H9 (cell line): ENCODE measurements around the gene ZFAND3. TPM values are rescaled to one million over a fixed set of nuclear protein-coding genes. Genes with fewer than 3 reads are reported as not detected.

ENCODE experiments used
- DNase-seq: peaks from one replicate; pipeline ENCODE4 v3.0.0-alpha.2; 2017
- H2AFZ ChIP-seq: one replicate; pipeline ENCODE4 v1.6.1; 2013; ENCODE audit warnings: mild to moderate bottlenecking, low read length, control low read depth, moderate library complexity
- H2AK5ac ChIP-seq: 2 replicates; pipeline ENCODE4 v1.6.1; 2013; ENCODE audit warnings: low read length, control low read depth, mixed read lengths; ENCODE audit not compliant: insufficient read length
- H2BK120ac ChIP-seq: one replicate; pipeline ENCODE4 v1.6.1; 2013; ENCODE audit warnings: low read depth, mild to moderate bottlenecking, low read length, control low read depth, inconsistent platforms; ENCODE audit not compliant: poor library complexity, severe bottlenecking
- H2BK12ac ChIP-seq: 2 replicates; pipeline ENCODE4 v1.6.1; 2013; ENCODE audit warnings: low read length, control low read depth, mixed read lengths, low read depth; ENCODE audit not compliant: insufficient read length
- H2BK15ac ChIP-seq: 2 replicates; pipeline ENCODE4 v1.6.1; 2013; ENCODE audit warnings: low read depth, low read length, control low read depth
- H2BK20ac ChIP-seq: one replicate; pipeline ENCODE4 v1.6.1; 2013; ENCODE audit warnings: low read depth, mild to moderate bottlenecking, low read length, control low read depth, inconsistent platforms; ENCODE audit not compliant: poor library complexity, severe bottlenecking
- H2BK5ac ChIP-seq: 2 replicates; pipeline ENCODE4 v1.6.1; 2013; ENCODE audit warnings: low read length, control low read depth, mixed read lengths; ENCODE audit not compliant: insufficient read length
- H3K14ac ChIP-seq: 2 replicates; pipeline ENCODE4 v1.6.1; 2013; ENCODE audit warnings: low read length, control low read depth; ENCODE audit not compliant: insufficient read depth
- H3K18ac ChIP-seq: 2 replicates; pipeline ENCODE4 v1.6.1; 2013; ENCODE audit warnings: low read depth, mild to moderate bottlenecking, mixed read lengths, low read length, control low read depth; ENCODE audit not compliant: insufficient read length
- H3K23ac ChIP-seq: 2 replicates; pipeline ENCODE4 v1.6.1; 2013; ENCODE audit warnings: low read length, control low read depth, mixed read lengths, low read depth; ENCODE audit not compliant: insufficient read length
- H3K23me2 ChIP-seq: 2 replicates; pipeline ENCODE4 v1.6.1; 2013; ENCODE audit warnings: low read depth, mild to moderate bottlenecking, mixed read lengths, low read length, control low read depth; ENCODE audit not compliant: insufficient read length, poor library complexity, severe bottlenecking
- H3K27ac ChIP-seq: 2 replicates; pipeline ENCODE4 v1.5.1; 2013; ENCODE audit warnings: low read length, control low read depth, mixed read lengths, low read depth; ENCODE audit not compliant: insufficient read length
- H3K27me3 ChIP-seq: 2 replicates; pipeline ENCODE4 v1.6.1; 2013; ENCODE audit warnings: low read length, control low read depth, inconsistent platforms; ENCODE audit not compliant: insufficient read depth
- H3K4ac ChIP-seq: 2 replicates; pipeline ENCODE4 v1.6.1; 2013; ENCODE audit warnings: low read depth, mild to moderate bottlenecking, control low read depth, inconsistent platforms, low read length, moderate library complexity
- H3K4me1 ChIP-seq: 2 replicates; pipeline ENCODE4 v1.6.1; 2013; ENCODE audit warnings: low read length, control low read depth, inconsistent platforms; ENCODE audit not compliant: insufficient read depth
- H3K4me2 ChIP-seq: 2 replicates; pipeline ENCODE4 v1.6.1; 2013; ENCODE audit warnings: low read length, control low read depth, mixed read lengths; ENCODE audit not compliant: insufficient read length, insufficient read depth
- H3K56ac ChIP-seq: 2 replicates; pipeline ENCODE4 v1.6.1; 2013; ENCODE audit warnings: low read depth, mild to moderate bottlenecking, mixed read lengths, low read length, control low read depth; ENCODE audit not compliant: insufficient read length
- H3K79me1 ChIP-seq: 2 replicates; pipeline ENCODE4 v1.6.1; 2013; ENCODE audit warnings: low read depth, mild to moderate bottlenecking, moderate library complexity, low read length, control low read depth, inconsistent platforms; ENCODE audit not compliant: insufficient read depth, poor library complexity, severe bottlenecking
- H3K79me2 ChIP-seq: 2 replicates; pipeline ENCODE4 v1.6.1; 2013; ENCODE audit warnings: low read length, control low read depth, inconsistent platforms; ENCODE audit not compliant: insufficient read depth
- H3K9ac ChIP-seq: 2 replicates; pipeline ENCODE4 v1.6.1; 2013; ENCODE audit warnings: low read length, control low read depth, mixed read lengths; ENCODE audit not compliant: insufficient read length; ENCODE audit errors: extremely low read depth
- H3K9me3 ChIP-seq: one replicate; pipeline ENCODE4 v1.6.1; 2013; ENCODE audit warnings: low read depth, low read length, inconsistent platforms; ENCODE audit not compliant: control insufficient read depth
- H3T11ph ChIP-seq: one replicate; pipeline ENCODE4 v1.6.1; 2013; ENCODE audit warnings: mild to moderate bottlenecking, low read length, control low read depth, inconsistent platforms
- H4K20me1 ChIP-seq: one replicate; pipeline ENCODE4 v1.6.1; 2013; ENCODE audit not compliant: control insufficient read depth, insufficient read length, insufficient read depth
- H4K5ac ChIP-seq: 2 replicates; pipeline ENCODE4 v1.6.1; 2013; ENCODE audit warnings: low read depth, mild to moderate bottlenecking, mixed read lengths, low read length, control low read depth; ENCODE audit not compliant: insufficient read length
- H4K8ac ChIP-seq: replicated peaks from 2 replicates; pipeline ENCODE4 v1.6.1; 2013; ENCODE audit warnings: low read length, control low read depth, mixed read lengths, low read depth; ENCODE audit not compliant: insufficient read length
- H4K91ac ChIP-seq: 2 replicates; pipeline ENCODE4 v1.6.1; 2013; ENCODE audit warnings: low read depth, mild to moderate bottlenecking, moderate library complexity, mixed read lengths, low read length, control low read depth; ENCODE audit not compliant: insufficient read length
- H3K27ac Mint-ChIP-seq, 3 experiments: 2 replicates in 2 of 3; 3 replicates in 1 of 3; pipeline ENCODE4 v1.8.0; 2020 to 2021; ENCODE audit warnings: mixed read lengths in 3 of 3, mild to moderate bottlenecking in 1 of 3, moderate library complexity in 1 of 3
- H3K27me3 Mint-ChIP-seq: 2 replicates; pipeline ENCODE4 v1.8.0; 2021; ENCODE audit warnings: low read depth, mild to moderate bottlenecking, moderate library complexity, mixed read lengths
- H3K36me3 Mint-ChIP-seq, 3 experiments: 2 replicates in 2 of 3; 3 replicates in 1 of 3; pipeline ENCODE4 v1.8.0; 2020 to 2021; ENCODE audit warnings: low read depth in 3 of 3, mixed read lengths in 3 of 3; ENCODE audit not compliant: insufficient read depth in 1 of 3
- H3K4me1 Mint-ChIP-seq, 2 experiments: 2 replicates each; pipeline ENCODE4 v1.8.0; 2020; ENCODE audit warnings: mixed read lengths in 2 of 2
- H3K4me3 Mint-ChIP-seq, 2 experiments: 2 replicates in 1 of 2; 3 replicates in 1 of 2; pipeline ENCODE4 v1.8.0; 2020 to 2021; ENCODE audit warnings: mild to moderate bottlenecking in 2 of 2, mixed read lengths in 2 of 2, moderate library complexity in 1 of 2
- H3K9me3 Mint-ChIP-seq, 2 experiments: 2 replicates in 1 of 2; 3 replicates in 1 of 2; pipeline ENCODE4 v1.8.0; 2020; ENCODE audit warnings: mild to moderate bottlenecking in 2 of 2, mixed read lengths in 2 of 2, moderate library complexity in 1 of 2
- WGBS: extraction: QIAGEN DNeasy Blood & Tissue Kit; methylation state at CpG from one replicate; pipeline ENCODE4 v1.1.7; 2013; ENCODE audit warnings: missing lambda C conversion rate, low lambda C conversion rate, mixed read lengths; ENCODE audit not compliant: insufficient read length; ENCODE audit errors: extremely low coverage; 5-methylcytosine and 5-hydroxymethylcytosine counted together
- total RNA-seq: library from RNA; stranded (reverse); gene quantifications from 2 replicates; pipeline ENCODE4 v1.2.1, GENCODE V29; 2021
- TF ChIP-seq, protein P1 (sequence below): fragments of 200-600 bp; sonication (generic); conservative IDR thresholded peaks from 3 replicates; pipeline ENCODE4 v1.8.0; 2021; ENCODE audit warnings: antibody characterized with exemption, mild to moderate bottlenecking

Gene ZFAND3
- total RNA-seq, 1 experiment from 2014 or later = 57.7 TPM

DNA sequence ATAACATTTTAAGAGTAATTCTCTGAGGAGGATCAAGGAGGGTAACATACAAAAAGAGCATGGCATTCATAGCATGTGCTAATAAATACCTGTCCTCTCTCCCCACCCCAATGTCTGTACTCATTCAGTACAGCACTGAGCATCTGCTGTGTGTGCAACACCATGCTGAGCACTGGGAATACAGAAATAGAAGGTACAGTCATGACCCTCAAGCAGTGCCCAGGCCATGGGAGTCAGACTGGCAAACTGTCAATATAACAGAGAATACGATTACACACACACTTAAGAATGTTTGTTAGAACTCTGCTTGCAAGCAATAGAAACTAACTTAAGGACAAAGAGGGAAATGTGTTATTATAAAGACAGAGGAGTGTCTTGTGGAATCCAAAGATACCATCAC, 24.7 kb upstream of the ZFAND3 start:
- Mint-ChIP-seq H3K9me3 (no peaks in the 10 kb centered on the region; a peak in 1 of 5 replicates), H3K4me1 (peaks cover 14 to 16% of the 10 kb centered on the region in 2 experiments), H3K27me3 (peaks cover 13% of the 10 kb centered on the region), H3K36me3 (no peaks in the 10 kb centered on the region), H3K4me3 (no peak overlapping the region), H3K27ac (no peak overlapping the region)
- Histone ChIP-seq H3K9ac (no peak overlapping the region), H2AFZ (no peak overlapping the region), H4K5ac (no peak overlapping the region), H3K9me3 (no peaks in the 10 kb centered on the region), H3K4ac (no peak overlapping the region), H3K23ac (no peak overlapping the region), H3K56ac (no peak overlapping the region), H3K14ac (no peak overlapping the region), H2BK5ac (no peak overlapping the region), H2BK20ac (no peak overlapping the region), H3K27ac (no peak overlapping the region), H3K18ac (no peak overlapping the region), H2BK120ac (no peak overlapping the region), H3K4me2 (no peak overlapping the region), H2BK12ac (no peak overlapping the region), H3K4me1 (no peaks in the 10 kb centered on the region; the same call in 1 of the 2 replicates), H2BK15ac (no peak overlapping the region), H3K27me3 (peaks cover 2% of the 10 kb centered on the region; the same call in 1 of the 2 replicates), H3K79me2 (no peaks in the 10 kb centered on the region), H4K20me1 (no peaks in the 10 kb centered on the region), H4K91ac (no peak overlapping the region), H2AK5ac (no peak overlapping the region), H3K79me1 (no peaks in the 10 kb centered on the region), H3T11ph (no peak overlapping the region), H4K8ac (no peak overlapping the region), H3K23me2 (no peaks in the 10 kb centered on the region)
- TF ChIP-seq, protein P1, sequence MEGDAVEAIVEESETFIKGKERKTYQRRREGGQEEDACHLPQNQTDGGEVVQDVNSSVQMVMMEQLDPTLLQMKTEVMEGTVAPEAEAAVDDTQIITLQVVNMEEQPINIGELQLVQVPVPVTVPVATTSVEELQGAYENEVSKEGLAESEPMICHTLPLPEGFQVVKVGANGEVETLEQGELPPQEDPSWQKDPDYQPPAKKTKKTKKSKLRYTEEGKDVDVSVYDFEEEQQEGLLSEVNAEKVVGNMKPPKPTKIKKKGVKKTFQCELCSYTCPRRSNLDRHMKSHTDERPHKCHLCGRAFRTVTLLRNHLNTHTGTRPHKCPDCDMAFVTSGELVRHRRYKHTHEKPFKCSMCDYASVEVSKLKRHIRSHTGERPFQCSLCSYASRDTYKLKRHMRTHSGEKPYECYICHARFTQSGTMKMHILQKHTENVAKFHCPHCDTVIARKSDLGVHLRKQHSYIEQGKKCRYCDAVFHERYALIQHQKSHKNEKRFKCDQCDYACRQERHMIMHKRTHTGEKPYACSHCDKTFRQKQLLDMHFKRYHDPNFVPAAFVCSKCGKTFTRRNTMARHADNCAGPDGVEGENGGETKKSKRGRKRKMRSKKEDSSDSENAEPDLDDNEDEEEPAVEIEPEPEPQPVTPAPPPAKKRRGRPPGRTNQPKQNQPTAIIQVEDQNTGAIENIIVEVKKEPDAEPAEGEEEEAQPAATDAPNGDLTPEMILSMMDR = no peak
- WGBS = no CpG with 5 or more reads among the region's 1 CpG
- no peak for DNase-seq
